Left hindlimb (tissue), 1 donor: ENCODE measurements around the gene TEX51.

Source experiments
- DNase-seq: peaks from one replicate; pipeline ENCODE4 v3.0.0-alpha.2; 2018

Gene TEX51

DNA sequence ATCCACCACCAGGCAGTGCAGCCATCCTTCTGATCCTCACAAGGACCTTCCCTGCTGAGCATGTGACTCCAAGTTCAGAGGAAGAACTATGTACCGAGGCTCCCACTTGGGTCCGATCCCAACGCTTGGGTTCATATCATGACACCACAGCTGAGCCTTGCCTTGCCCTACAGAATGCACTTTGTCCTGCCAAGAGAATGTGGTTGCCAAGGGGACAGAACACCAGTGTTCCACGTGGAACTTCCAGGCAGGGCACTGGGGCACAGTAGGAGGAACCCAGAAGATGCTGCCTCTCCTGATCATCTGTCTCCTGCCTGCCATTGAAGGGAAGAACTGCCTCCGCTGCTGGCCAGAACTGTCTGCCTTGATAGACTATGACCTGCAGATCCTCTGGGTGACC is at the start of gene TEX51:
Gene TEX51, plus strand, starts transcription at position 255 of the 400 bp plus-strand sequence. Its CDS starts 29 bp downstream, at position 284.
- DNase-seq: no peak

- DNase-seq: no peak
Observed at GRCh38 chr2:126849054-126849453, 49.6 kb upstream of the TEX51 start.

GRCh38 chr2:126849486-126849885 is 49.2 kb upstream of the TEX51 start:
- DNase-seq: no peak

DNA sequence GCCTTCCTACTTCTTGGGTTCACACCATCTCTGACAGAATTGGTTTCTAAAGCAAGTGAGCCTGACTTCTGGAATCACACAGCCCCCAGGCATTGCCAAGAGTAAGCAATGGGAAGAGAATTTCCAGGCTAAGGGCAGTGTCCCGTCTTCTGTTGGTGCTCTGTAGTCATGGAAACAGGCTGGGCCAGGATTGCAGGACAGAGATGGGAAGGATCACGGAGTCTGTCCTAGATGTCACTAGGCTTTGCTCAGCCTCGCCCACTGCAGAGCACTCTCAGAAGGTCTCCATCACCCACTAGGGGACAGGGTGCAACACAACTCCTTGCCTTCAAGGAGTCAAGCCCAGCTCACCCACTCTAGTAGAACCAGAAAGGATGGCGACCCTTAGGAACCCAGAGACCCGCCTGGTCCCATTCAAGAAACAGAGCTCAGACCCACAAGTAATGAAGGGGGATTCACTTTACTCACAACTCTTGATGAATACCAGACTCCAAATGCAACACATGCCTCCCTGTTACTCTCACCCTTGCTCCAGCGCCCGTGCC is 48.6 kb upstream of the TEX51 start:
- DNase-seq: no peak

DNA sequence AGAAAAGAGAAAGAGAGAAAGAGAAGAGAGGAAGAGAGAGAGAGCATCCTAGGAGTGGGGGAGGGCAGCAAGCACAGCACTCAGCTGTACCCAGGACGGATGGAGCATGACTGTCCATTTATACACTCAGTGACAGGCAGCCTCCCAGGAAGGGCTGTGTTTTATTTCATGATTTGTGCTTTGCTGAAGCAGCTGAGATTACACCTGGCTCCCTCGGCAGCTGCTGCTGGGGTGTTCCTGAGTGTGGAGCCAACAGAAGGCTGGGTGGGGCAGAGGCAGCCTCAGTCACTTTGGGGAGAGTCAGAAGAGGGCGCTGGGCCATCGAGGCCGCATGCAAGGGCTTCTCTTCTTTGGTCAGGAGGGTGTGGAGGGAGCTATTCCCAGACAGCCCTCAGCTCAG is 47.8 kb upstream of the TEX51 start:
- no peak for DNase-seq

- no peak for DNase-seq
Observed at GRCh38 chr2:126851756-126852155, 46.9 kb upstream of the TEX51 start.

- DNase-seq: no peak
Observed at GRCh38 chr2:126852361-126852760, 46.3 kb upstream of the TEX51 start.

DNA sequence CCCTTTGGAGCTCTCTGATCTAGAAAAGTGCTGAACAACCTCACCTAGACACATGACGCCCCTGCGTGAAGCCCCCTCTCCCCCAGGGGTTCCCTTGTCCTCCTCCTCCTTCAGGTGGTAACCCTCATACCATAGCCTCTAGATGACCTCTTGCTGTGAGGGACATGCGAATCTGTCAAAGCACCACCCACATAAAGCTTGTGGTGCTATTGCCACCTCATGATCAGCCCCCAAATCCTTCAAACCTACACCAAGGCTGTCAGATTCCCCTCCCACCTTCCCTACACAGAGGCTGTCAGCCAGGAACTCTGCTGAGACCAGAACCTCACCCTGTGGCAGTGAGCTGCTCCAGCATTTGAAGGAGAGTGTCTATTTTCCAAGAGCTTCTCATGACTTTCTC is 43.1 kb upstream of the TEX51 start:
- DNase-seq: no peak

DNA sequence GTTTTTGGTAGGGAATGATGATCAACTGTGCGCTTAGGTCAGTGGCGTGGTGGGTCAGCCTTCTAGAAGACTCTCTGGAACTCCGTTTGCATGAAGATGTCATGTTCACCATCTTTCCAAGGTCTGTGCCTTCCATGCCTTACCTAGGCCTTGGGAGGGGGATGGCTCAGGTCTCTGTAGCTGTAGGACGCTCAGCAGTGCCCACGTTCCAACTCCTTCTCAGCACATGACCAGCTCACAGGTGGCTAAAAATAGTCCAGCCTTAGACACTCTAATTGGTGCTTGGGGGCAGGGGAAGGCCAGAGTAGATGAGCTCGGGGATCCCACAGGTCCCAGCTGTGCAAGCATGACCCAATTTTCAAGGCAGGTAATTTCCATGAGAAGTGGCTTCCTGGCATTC is 42.3 kb upstream of the TEX51 start:
- DNase-seq: no peak

- no peak for DNase-seq
Observed at GRCh38 chr2:126857502-126857901, 41.2 kb upstream of the TEX51 start.

DNA sequence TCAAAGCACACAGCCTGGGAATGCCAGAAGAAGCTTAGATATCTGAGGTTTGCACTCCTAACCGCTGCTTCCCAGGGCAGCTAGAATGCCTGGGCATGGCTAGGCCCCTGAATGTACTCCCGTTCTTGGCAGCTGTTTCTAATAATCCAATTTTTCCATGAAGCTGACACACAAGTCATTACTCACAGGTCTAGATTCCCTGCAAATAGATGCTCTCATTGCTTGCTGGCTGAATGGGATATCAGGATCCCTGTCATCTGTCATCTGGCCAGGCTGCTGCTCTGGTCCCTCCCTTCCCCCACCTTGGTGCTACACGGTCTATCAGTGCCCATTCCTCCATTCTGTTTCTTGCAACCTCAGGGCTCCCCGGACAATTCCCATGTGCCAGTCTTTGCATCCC is 40.7 kb upstream of the TEX51 start:
- DNase-seq: no peak

DNA sequence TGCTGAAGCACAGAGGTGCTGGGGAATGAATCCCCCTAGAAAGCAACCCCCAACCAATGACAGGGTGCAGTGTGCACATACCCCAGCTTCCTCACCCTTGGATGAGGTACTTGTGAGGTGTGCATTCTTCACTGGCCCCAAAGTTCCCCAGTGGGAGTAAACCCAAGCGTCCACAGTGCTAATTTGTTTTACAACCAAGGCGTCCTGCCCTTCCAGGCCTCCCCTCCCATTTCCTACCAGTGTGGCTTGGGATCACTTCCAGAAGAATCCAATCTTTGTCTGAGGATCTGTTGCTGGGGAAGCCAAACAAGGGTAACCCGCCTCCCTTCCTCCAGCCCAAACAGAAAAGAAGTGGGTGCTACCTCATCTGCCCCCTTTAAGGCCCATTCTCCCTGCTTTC is 40.3 kb upstream of the TEX51 start:
- no peak for DNase-seq

GRCh38 chr2:126858991-126859390 is 39.7 kb upstream of the TEX51 start:
- DNase-seq: no peak

DNA sequence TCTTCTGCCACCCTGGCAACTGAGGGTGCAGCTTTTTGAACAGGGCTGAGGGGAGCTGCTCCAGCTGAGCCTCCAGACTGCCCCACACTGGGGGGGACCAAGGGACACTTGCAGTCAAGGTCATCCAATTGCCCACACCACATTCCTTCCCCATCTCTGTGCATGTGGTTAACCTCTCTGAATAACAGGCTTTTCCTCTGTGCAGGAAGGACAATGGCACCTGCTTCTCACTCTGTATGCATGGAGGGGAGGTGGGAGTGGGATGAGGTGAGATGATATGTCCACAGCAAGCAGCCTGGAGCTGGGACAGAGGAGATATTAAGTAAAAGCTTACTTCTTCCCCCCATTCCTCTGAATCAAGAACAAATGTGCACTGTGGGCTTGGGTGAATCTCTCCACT is 39.1 kb upstream of the TEX51 start:
- DNase-seq: no peak

GRCh38 chr2:126860385-126860784 is 38.3 kb upstream of the TEX51 start:
- no peak for DNase-seq

GRCh38 chr2:126862730-126863129 is 36.0 kb upstream of the TEX51 start:
- DNase-seq: no peak

DNA sequence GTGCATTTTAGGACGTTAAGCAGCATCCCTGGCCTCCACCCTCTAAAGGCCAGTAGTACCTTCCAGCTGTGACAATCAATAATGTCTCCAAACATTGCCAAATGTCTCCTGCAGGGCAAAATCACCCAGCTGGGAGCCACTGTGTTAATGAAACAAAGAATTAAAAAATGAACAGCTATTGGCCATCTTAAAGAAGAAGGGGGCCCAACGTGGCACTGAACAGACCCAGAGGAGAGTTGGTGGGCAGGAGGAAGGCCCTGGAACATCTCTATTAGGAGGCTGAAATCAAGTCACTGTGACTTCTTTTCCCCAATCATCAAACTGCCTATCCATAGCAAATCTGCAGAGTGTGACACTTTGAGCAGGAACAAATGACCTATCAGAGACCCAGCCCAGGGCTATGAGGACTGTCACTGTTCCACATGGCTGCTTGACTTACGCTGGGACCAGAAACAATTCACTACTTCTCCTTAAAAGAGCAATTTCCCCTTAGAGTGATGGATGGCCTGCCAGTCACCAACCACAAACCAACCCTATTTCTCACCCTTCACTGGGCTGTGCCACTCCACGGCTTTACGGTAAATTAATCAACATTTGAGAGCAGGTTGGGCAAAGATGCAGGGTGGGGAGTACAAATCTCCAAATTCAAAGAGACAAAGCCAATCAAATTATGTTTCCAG is 35.2 kb upstream of the TEX51 start:
- DNase-seq: no peak

- no peak for DNase-seq
Observed at GRCh38 chr2:126864861-126865260, 33.8 kb upstream of the TEX51 start.

DNA sequence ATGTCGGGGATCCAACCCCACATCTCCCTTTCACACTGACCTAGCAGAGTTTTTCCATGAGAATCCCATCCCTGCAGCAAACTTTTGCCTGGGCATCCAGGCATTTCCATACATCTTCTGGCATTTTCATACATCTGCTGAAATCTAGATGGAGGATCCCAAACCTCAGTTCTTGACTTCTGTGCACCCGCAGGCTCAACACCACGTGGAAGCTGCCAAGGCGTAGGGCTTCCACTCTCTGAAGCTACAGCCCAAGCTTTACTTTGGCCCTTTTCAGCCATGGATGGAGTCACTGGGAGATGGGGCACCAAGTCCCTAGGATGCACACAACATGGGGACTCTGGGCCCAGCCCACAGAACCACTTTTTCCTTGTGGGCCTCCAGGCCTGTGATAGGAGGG is 32.2 kb upstream of the TEX51 start:
- no peak for DNase-seq

DNA sequence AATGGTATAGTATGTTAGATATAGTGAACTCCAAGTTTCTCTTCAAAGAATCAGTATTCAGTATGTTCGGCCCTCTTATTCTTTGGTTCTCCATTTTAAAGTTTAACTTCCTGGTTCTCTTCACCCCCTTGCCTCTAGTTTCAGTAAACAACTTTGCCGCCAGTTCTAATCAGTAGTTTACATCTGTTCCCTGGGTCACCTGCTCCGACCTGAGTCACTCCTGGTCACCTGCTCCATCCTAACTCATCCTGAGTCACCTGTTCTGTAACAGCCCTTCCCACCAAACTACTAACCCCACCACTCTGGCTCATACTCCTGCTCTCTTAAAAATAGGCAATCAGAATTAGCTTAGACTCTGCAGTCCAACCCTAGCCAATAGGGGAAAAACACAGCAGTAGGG is 23.7 kb upstream of the TEX51 start:
- DNase-seq: no peak

DNA sequence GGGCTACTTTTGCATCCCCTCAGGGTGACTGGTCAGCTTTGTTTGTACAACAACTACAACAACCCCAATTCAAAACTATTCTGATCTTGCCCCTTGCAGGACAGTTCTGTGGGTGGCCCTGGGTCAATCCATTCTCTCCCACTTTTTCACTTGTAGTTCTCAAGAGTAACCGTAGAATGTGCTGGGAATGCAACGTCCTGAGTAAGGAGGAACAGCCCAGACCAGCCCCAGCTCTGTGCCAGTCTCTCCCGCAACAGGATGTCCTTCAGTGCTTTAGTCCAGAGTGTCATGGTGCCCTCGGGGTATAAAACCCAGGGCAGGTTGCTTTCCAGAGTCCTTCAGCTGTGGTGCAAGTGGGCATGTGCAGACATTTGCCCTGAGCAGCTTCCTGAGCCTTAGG is 22.1 kb upstream of the TEX51 start:
- no peak for DNase-seq

- no peak for DNase-seq
Observed at GRCh38 chr2:126877041-126877440, 21.6 kb upstream of the TEX51 start.

GRCh38 chr2:126877861-126878565 is 20.7 kb upstream of the TEX51 start:
- no peak for DNase-seq

DNA sequence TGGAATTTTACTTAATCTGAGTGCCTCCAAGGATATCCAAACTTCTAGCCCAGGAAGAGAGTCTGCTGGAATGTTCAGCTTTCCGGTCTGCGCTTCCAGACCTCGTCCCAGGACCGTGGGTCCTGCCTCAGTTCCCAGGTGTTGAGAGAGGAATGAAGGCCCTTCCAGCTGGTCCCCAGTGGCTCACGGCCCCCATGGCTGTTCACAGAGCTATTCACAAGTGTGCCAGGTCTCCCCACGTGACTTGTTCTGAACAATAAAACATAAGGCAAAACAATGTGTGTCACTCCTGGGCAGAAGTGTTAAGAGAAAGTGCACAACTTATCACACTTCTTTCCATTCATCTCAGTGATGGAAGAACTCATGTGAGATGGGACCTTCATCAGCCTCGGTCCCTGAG is 20.1 kb upstream of the TEX51 start:
- DNase-seq: no peak
